Parathyroid adenoma (tissue), 2 donors: ENCODE measurements around the gene FOXN3.
"Not testable (repeated sequence)": the region's sequence is repeated elsewhere in the genome, so short reads cannot be mapped to it uniquely, and the experiment has no call there.

Experiments used
- H2AFZ ChIP-seq: fragments of 300-600 bp; sonication (generic); one replicate; pipeline ENCODE4 v1.7.0; 2017; ENCODE audit warnings: antibody characterized with exemption, mild to moderate bottlenecking
- H3K27ac ChIP-seq: fragments of 300-600 bp; sonication (generic); one replicate; pipeline ENCODE4 v1.7.0; 2017
- H3K27me3 ChIP-seq: fragments of 300-600 bp; sonication (generic); one replicate; pipeline ENCODE4 v1.7.0; 2017; ENCODE audit warnings: low read length; ENCODE audit not compliant: control insufficient read depth, insufficient read depth
- H3K36me3 ChIP-seq: fragments of 300-600 bp; sonication (generic); one replicate; pipeline ENCODE4 v1.7.0; 2017; ENCODE audit warnings: low read length; ENCODE audit not compliant: control insufficient read depth, insufficient read depth
- H3K4me1 ChIP-seq: fragments of 300-600 bp; sonication (generic); one replicate; pipeline ENCODE4 v1.7.0; 2017; ENCODE audit warnings: control low read depth
- H3K4me2 ChIP-seq: fragments of 300-600 bp; sonication (generic); one replicate; pipeline ENCODE4 v1.7.0; 2017; ENCODE audit warnings: low read length
- H3K4me3 ChIP-seq: fragments of 300-600 bp; sonication (generic); one replicate; pipeline ENCODE4 v1.7.0; 2017; ENCODE audit warnings: low read depth, low read length
- H3K79me2 ChIP-seq: fragments of 300-600 bp; sonication (generic); one replicate; pipeline ENCODE4 v1.7.0; 2017; ENCODE audit warnings: control low read depth
- H3K9ac ChIP-seq: fragments of 300-600 bp; sonication (generic); one replicate; pipeline ENCODE4 v1.7.0; 2017; ENCODE audit warnings: mild to moderate bottlenecking
- H3K9me3 ChIP-seq: fragments of 300-600 bp; sonication (generic); one replicate; pipeline ENCODE4 v1.7.0; 2017; ENCODE audit warnings: low read length; ENCODE audit not compliant: control insufficient read depth
- CTCF ChIP-seq: fragments of 300-600 bp; sonication (generic); IDR thresholded peaks from one replicate; pipeline ENCODE4 v1.7.0; 2017; ENCODE audit warnings: antibody characterized with exemption, mild to moderate bottlenecking
- donor health status: primary hyperparathyroidism.

FOXN3 gene

GRCh38 chr14:89206389-89207031, 210.5 kb downstream of the FOXN3 start:
- Histone ChIP-seq H3K27me3 (no peaks in the 10 kb centered on the region), H3K4me1 (peaks cover 3% of the 10 kb centered on the region)
- TF ChIP-seq CTCF, result no peak

GRCh38 chr14:89205137-89205740, 211.8 kb downstream of the FOXN3 start:
- Histone ChIP-seq H3K9ac (no peak overlapping the region), H3K4me2 (no peak overlapping the region), H3K79me2 (peaks cover 59% of the 10 kb centered on the region), H3K36me3 (no peaks in the 10 kb centered on the region), H3K9me3 (no peaks in the 10 kb centered on the region), H3K4me3 (no peak overlapping the region), H3K27me3 (no peaks in the 10 kb centered on the region), H3K4me1 (peaks cover 3% of the 10 kb centered on the region), H3K27ac (no peak overlapping the region), H2AFZ (no peak overlapping the region)
- no peak for TF ChIP-seq CTCF

More at GRCh38 chr14:89206389-89207031, 210.5 kb downstream of the FOXN3 start:
- Histone ChIP-seq H3K9ac (no peak overlapping the region), H3K4me3 (no peak overlapping the region), H3K4me2 (no peak overlapping the region), H3K9me3 (no peaks in the 10 kb centered on the region), H3K79me2 (peaks cover 58% of the 10 kb centered on the region), H3K27ac (no peak overlapping the region), H3K36me3 (no peaks in the 10 kb centered on the region), H2AFZ (no peak overlapping the region)

GRCh38 chr14:89202413-89203190, 214.4 kb downstream of the FOXN3 start:
- no peak overlapping the region for H3K4me3 ChIP-seq
- H3K9ac ChIP-seq, result no peak overlapping the region
- TF ChIP-seq CTCF, result no peak
- H3K4me1 ChIP-seq, result peaks cover 3% of the 10 kb centered on the region
- H2AFZ ChIP-seq, result no peak overlapping the region
- no peak overlapping the region for H3K27ac ChIP-seq
- no peaks in the 10 kb centered on the region for H3K27me3 ChIP-seq
- H3K79me2 ChIP-seq, result peaks cover 49% of the 10 kb centered on the region
- no peaks in the 10 kb centered on the region for H3K36me3 ChIP-seq
- H3K9me3 ChIP-seq, result no peaks in the 10 kb centered on the region
- H3K4me2 ChIP-seq, result no peak overlapping the region

- peaks cover 43% of the 10 kb centered on the region for H3K79me2 ChIP-seq
- no peaks in the 10 kb centered on the region for H3K9me3 ChIP-seq
- H2AFZ ChIP-seq, result no peak overlapping the region
- H3K36me3 ChIP-seq, result no peaks in the 10 kb centered on the region
- no peaks in the 10 kb centered on the region for H3K27me3 ChIP-seq
- H3K4me1 ChIP-seq, result peaks cover 3% of the 10 kb centered on the region
- H3K27ac ChIP-seq, result no peak overlapping the region
- H3K9ac ChIP-seq, result no peak overlapping the region
- no peak overlapping the region for H3K4me3 ChIP-seq
- H3K4me2 ChIP-seq, result no peak overlapping the region
- TF ChIP-seq CTCF, result no peak
Observed at GRCh38 chr14:89201645-89202044, 215.4 kb downstream of the FOXN3 start.

GRCh38 chr14:89199357-89199756, 217.7 kb downstream of the FOXN3 start:
- H3K27ac ChIP-seq, H3K27me3 ChIP-seq, H3K9ac ChIP-seq, H3K4me1 ChIP-seq, H3K9me3 ChIP-seq, H2AFZ ChIP-seq, H3K4me3 ChIP-seq, H3K4me2 ChIP-seq, H3K36me3 ChIP-seq: not testable (repeated sequence)
- H3K79me2 ChIP-seq, result peaks cover 23% of the 10 kb centered on the region
